Measurements from ENCODE around the gene XXYLT1. TPM values are rescaled to one million over a fixed set of nuclear protein-coding genes. Genes with fewer than 3 reads are reported as not detected.

Gene XXYLT1
- total and polyA plus RNA-seq, 10 donors = 2.7 to 22.3 (median 9.5) TPM

- Histone ChIP-seq H3K4me1 (peaks cover 0 to 40% (median 14%) of the 10 kb centered on the region in 6 donors), H3K36me3 (peaks cover 0 to 29% (median 11%) of the 10 kb centered on the region in 6 donors), H3K9me3 (no peaks in the 10 kb centered on the region), H3K27ac (no peak overlapping the region), H3K4me3 (no peak overlapping the region), H3K27me3 (replicated peaks in 1 of 7) (no peaks in the 10 kb centered on the region)
- WGBS, 5 donors = 93 to 97% (median 95%) methylated on average over 17 to 19 of the region's 19 CpGs
- TF ChIP-seq CTCF (IDR thresholded peaks at IDR 0.05 in 8 of 11, conservative IDR thresholded peaks at IDR 0.05 in 3 of 11) (no peak), POLR2A (IDR thresholded peaks at IDR 0.05) (no peak)
- intact Hi-C loops (cut with DNase I; ENCODE audit: low total_unique reads) = no loop called here
- DNase-seq = peak; percentile 59
Measured at GRCh38 chr3:195072916-195073564, 197.9 kb downstream of the XXYLT1 start.

GRCh38 chr3:195071916-195072820, 198.8 kb downstream of the XXYLT1 start:
- H3K27ac ChIP-seq = no peak overlapping the region

GRCh38 chr3:195071011-195071728, 199.8 kb downstream of the XXYLT1 start:
- H3K27ac ChIP-seq = no peak overlapping the region
- TF ChIP-seq CTCF (IDR thresholded peaks at IDR 0.05 in 8 of 11, conservative IDR thresholded peaks at IDR 0.05 in 3 of 11) (no peak), POLR2A (IDR thresholded peaks at IDR 0.05) (no peak), POLR2AphosphoS5 (IDR thresholded peaks at IDR 0.05) (no peak)
- H3K36me3 ChIP-seq = peaks cover 0 to 36% (median 11%) of the 10 kb centered on the region in 6 donors
- H3K9me3 ChIP-seq = no peaks in the 10 kb centered on the region
- intact Hi-C loops (cut with DNase I; ENCODE audit: low total_unique reads) = no loop called here
- 93 to 97% (median 95%) methylated on average over 16 to 19 of the region's 19 CpGs for WGBS, 5 donors
- peaks cover 0 to 23% (median 4%) of the 10 kb centered on the region in 6 donors for H3K4me1 ChIP-seq
- no peaks in the 10 kb centered on the region for H3K27me3 ChIP-seq (replicated peaks in 1 of 7)
- no peak overlapping the region for H3K4me3 ChIP-seq
- DNase-seq = peak; percentile 64

More at GRCh38 chr3:195071916-195072820, 198.8 kb downstream of the XXYLT1 start:
- intact Hi-C loops (cut with DNase I; ENCODE audit: low total_unique reads) = no loop called here
- TF ChIP-seq CTCF (IDR thresholded peaks at IDR 0.05 in 8 of 11, conservative IDR thresholded peaks at IDR 0.05 in 3 of 11) = no peak
- TF ChIP-seq POLR2A (IDR thresholded peaks at IDR 0.05) = no peak
- no peak for TF ChIP-seq POLR2AphosphoS5 (IDR thresholded peaks at IDR 0.05)
- no peaks in the 10 kb centered on the region for H3K9me3 ChIP-seq
- peaks cover 0 to 31% (median 8%) of the 10 kb centered on the region in 6 donors for H3K4me1 ChIP-seq
- peaks cover 0 to 36% (median 11%) of the 10 kb centered on the region in 6 donors for H3K36me3 ChIP-seq
- peak; percentile 65 for DNase-seq
- no peak overlapping the region for H3K4me3 ChIP-seq
- no peaks in the 10 kb centered on the region for H3K27me3 ChIP-seq (replicated peaks in 1 of 7)
- WGBS, 5 donors = 80 to 88% (median 85%) methylated on average over 23 of the region's 23 CpGs

Data from spleen (tissue), 11 donors.